Activated CD4-positive, alpha-beta T cell treated with anti-CD3 and anti-CD28 coated beads for 36 hours (primary cell): ENCODE results near the gene AHNAK. TPM values are rescaled to one million over a fixed set of nuclear protein-coding genes. Genes with fewer than 3 reads are reported as not detected.

Source experiments
- ATAC-seq: fragments of 200-7000 bp; cut with Tn5 transposase; one replicate; pipeline ENCODE4 v1.10.0; 2021; ENCODE audit warnings: mild to moderate bottlenecking, moderate library complexity
- CTCF ChIA-PET: fragments of 350-600 bp; sonication (Branson Sonifier 250); formaldehyde crosslinking; loops from one replicate; lab custom pipeline; 2021; ENCODE audit warnings: antibody characterized with exemption; lab: Charles Lee
- POLR2A ChIA-PET: fragments of 350-600 bp; sonication (Branson Sonifier 250); formaldehyde crosslinking; loops from one replicate; lab custom pipeline; 2021; ENCODE audit warnings: antibody characterized with exemption, inconsistent platforms; lab: Charles Lee
- DNase-seq: peaks from one replicate; pipeline ENCODE4 v3.0.0-alpha.2; 2020
- H3K27ac Mint-ChIP-seq: one replicate; pipeline ENCODE4 v1.8.0; 2021; ENCODE audit warnings: mixed read lengths
- H3K27me3 Mint-ChIP-seq: one replicate; pipeline ENCODE4 v1.8.0; 2021; ENCODE audit warnings: mixed read lengths
- H3K36me3 Mint-ChIP-seq: one replicate; pipeline ENCODE4 v1.8.0; 2021; ENCODE audit warnings: low read depth, mixed read lengths
- H3K4me1 Mint-ChIP-seq: one replicate; pipeline ENCODE4 v1.8.0; 2021; ENCODE audit warnings: mixed read lengths
- H3K4me3 Mint-ChIP-seq: one replicate; pipeline ENCODE4 v1.8.0; 2021; ENCODE audit warnings: mild to moderate bottlenecking, moderate library complexity, mixed read lengths
- H3K9me3 Mint-ChIP-seq: one replicate; pipeline ENCODE4 v1.8.0; 2021; ENCODE audit warnings: low read depth, mixed read lengths
- intact Hi-C, 2 experiments: fragments of 100-400 bp; cut with DNase I in 1 of 2; cut with micrococcal nuclease in 1 of 2; formaldehyde crosslinking; loops; one replicate each; pipeline versions ENCODE4 v1.14.2 to v1.15.1; 2022 to 2024; cut with DNase I, micrococcal nuclease
- total RNA-seq, 2 experiments: library from RNA; stranded (reverse); gene quantifications; one replicate each; pipeline ENCODE4 v1.2.3, GENCODE V29; 2021

The AHNAK gene
- total RNA-seq, 2 experiments from 2014 or later, result 47.3 to 54.7 TPM

- H3K27me3 Mint-ChIP-seq, result no peaks in the 10 kb centered on the region
- intact Hi-C loops, result loop anchor here (10.0 kb wide), 2 partner anchors 296 to 466 kb away; no protein-coding TSS in a partner anchor
- no peak overlapping the region for H3K27ac Mint-ChIP-seq
- ATAC-seq (no peak), DNase-seq (no peak)
- H3K9me3 Mint-ChIP-seq, result no peaks in the 10 kb centered on the region
- POLR2A ChIA-PET, result no interaction called here
- peaks cover 26% of the 10 kb centered on the region for H3K4me1 Mint-ChIP-seq
- H3K4me3 Mint-ChIP-seq, result no peak overlapping the region
- CTCF ChIA-PET, result interaction anchor here (0.6 to 2.3 kb wide), 3 partner anchors 20 to 145 kb away, joined by 3 to 8 read pairs (median 3); no protein-coding TSS in a partner anchor
- no peaks in the 10 kb centered on the region for H3K36me3 Mint-ChIP-seq
Observed at GRCh38 chr11:62398011-62398994, 148.3 kb downstream of the AHNAK start.

- ATAC-seq (no peak), DNase-seq (no peak)
- CTCF ChIA-PET, result interaction anchor here (0.6 to 4.1 kb wide), 18 partner anchors 10 to 419 kb away, joined by 3 to 25 read pairs (median 4); no protein-coding TSS in a partner anchor
- Mint-ChIP-seq H3K27ac (no peak overlapping the region), H3K9me3 (no peaks in the 10 kb centered on the region), H3K4me1 (peaks cover 12% of the 10 kb centered on the region), H3K36me3 (no peaks in the 10 kb centered on the region), H3K4me3 (no peak overlapping the region), H3K27me3 (no peaks in the 10 kb centered on the region)
- intact Hi-C loops, result loop anchor here (1.0 to 10.0 kb wide), 3 partner anchors 298 to 469 kb away; no protein-coding TSS in a partner anchor
- POLR2A ChIA-PET, result interaction anchor here (0.6 kb wide), 1 partner anchor 83 kb away, joined by 3 read pairs; no protein-coding TSS in a partner anchor
Observed at GRCh38 chr11:62395885-62396551, 150.6 kb downstream of the AHNAK start.

- H3K9me3 Mint-ChIP-seq, result no peaks in the 10 kb centered on the region
- peak; percentile 91 for ATAC-seq
- H3K36me3 Mint-ChIP-seq, result no peaks in the 10 kb centered on the region
- intact Hi-C loops, result loop anchor here (1.0 to 10.0 kb wide), 5 partner anchors 15 to 470 kb away; no protein-coding TSS in a partner anchor
- DNase-seq, result peak; percentile 55
- H3K4me3 Mint-ChIP-seq, result no peak overlapping the region
- peaks cover 12% of the 10 kb centered on the region for H3K4me1 Mint-ChIP-seq
- CTCF ChIA-PET, result interaction anchor here (0.5 to 4.1 kb wide), 41 partner anchors 9 to 922 kb away, joined by 3 to 25 read pairs (median 4); partner anchors contain the start of genes STX5, TUT1 and ZBTB3
- POLR2A ChIA-PET, result interaction anchor here (0.6 kb wide), 1 partner anchor 84 kb away, joined by 3 read pairs; no protein-coding TSS in a partner anchor
- no peak overlapping the region for H3K27ac Mint-ChIP-seq
- H3K27me3 Mint-ChIP-seq, result no peaks in the 10 kb centered on the region
Observed at GRCh38 chr11:62394825-62395538, 151.6 kb downstream of the AHNAK start.

GRCh38 chr11:62393735-62394134 is 152.9 kb downstream of the AHNAK start:
- no peaks in the 10 kb centered on the region for H3K27me3 Mint-ChIP-seq
- H3K27ac Mint-ChIP-seq, result no peak overlapping the region
- DNase-seq (no peak), ATAC-seq (no peak)
- ChIA-PET CTCF (interaction anchor here (0.7 to 4.1 kb wide), 7 partner anchors 12 to 146 kb away, joined by 3 to 25 read pairs (median 7); no protein-coding TSS in a partner anchor), POLR2A (no interaction called here)
- no peaks in the 10 kb centered on the region for H3K36me3 Mint-ChIP-seq
- H3K9me3 Mint-ChIP-seq, result no peaks in the 10 kb centered on the region
- H3K4me3 Mint-ChIP-seq, result no peak overlapping the region
- peaks cover 7% of the 10 kb centered on the region for H3K4me1 Mint-ChIP-seq
- intact Hi-C loops, result loop anchor here (1.0 to 10.0 kb wide), 4 partner anchors 13 to 471 kb away; no protein-coding TSS in a partner anchor

GRCh38 chr11:62393061-62393611 is 153.5 kb downstream of the AHNAK start:
- H3K9me3 Mint-ChIP-seq, result no peaks in the 10 kb centered on the region
- POLR2A ChIA-PET, result interaction anchor here (0.5 kb wide), 1 partner anchor 18 kb away, joined by 4 read pairs; no protein-coding TSS in a partner anchor
- peaks cover 7% of the 10 kb centered on the region for H3K4me1 Mint-ChIP-seq
- ATAC-seq (peak; percentile 68), DNase-seq (peak; percentile 30)
- CTCF ChIA-PET, result interaction anchor here (0.7 to 4.1 kb wide), 10 partner anchors 9 to 65 kb away, joined by 3 to 25 read pairs (median 4); no protein-coding TSS in a partner anchor
- H3K4me3 Mint-ChIP-seq, result no peak overlapping the region
- intact Hi-C loops, result loop anchor here (1.0 to 10.0 kb wide), 4 partner anchors 13 to 472 kb away; no protein-coding TSS in a partner anchor
- no peak overlapping the region for H3K27ac Mint-ChIP-seq
- no peaks in the 10 kb centered on the region for H3K27me3 Mint-ChIP-seq
- H3K36me3 Mint-ChIP-seq, result no peaks in the 10 kb centered on the region

- ChIA-PET CTCF (interaction anchor here (0.8 to 4.1 kb wide), 4 partner anchors 10 to 54 kb away, joined by 3 to 25 read pairs (median 4); no protein-coding TSS in a partner anchor), POLR2A (no interaction called here)
- no peak for DNase-seq
- H3K9me3 Mint-ChIP-seq, result no peaks in the 10 kb centered on the region
- peaks cover 8% of the 10 kb centered on the region for H3K4me1 Mint-ChIP-seq
- intact Hi-C loops, result loop anchor here (5.0 to 10.0 kb wide), 3 partner anchors 150 to 472 kb away; no protein-coding TSS in a partner anchor
- H3K4me3 Mint-ChIP-seq, result no peak overlapping the region
- H3K27ac Mint-ChIP-seq, result no peak overlapping the region
- H3K36me3 Mint-ChIP-seq, result no peaks in the 10 kb centered on the region
- no peaks in the 10 kb centered on the region for H3K27me3 Mint-ChIP-seq
- ATAC-seq, result no peak
Observed at GRCh38 chr11:62392506-62392905, 154.1 kb downstream of the AHNAK start.

- intact Hi-C loops, result loop anchor here (5.0 to 10.0 kb wide), 3 partner anchors 150 to 473 kb away; no protein-coding TSS in a partner anchor
- Mint-ChIP-seq H3K36me3 (no peaks in the 10 kb centered on the region), H3K27me3 (no peaks in the 10 kb centered on the region), H3K4me1 (peaks cover 14% of the 10 kb centered on the region), H3K9me3 (no peaks in the 10 kb centered on the region), H3K27ac (no peak overlapping the region), H3K4me3 (no peak overlapping the region)
- ChIA-PET POLR2A (no interaction called here), CTCF (interaction anchor here (4.1 kb wide), 1 partner anchor 33 kb away, joined by 25 read pairs; no protein-coding TSS in a partner anchor)
- DNase-seq, result no peak
- ATAC-seq, result no peak
Observed at GRCh38 chr11:62391642-62392425, 154.8 kb downstream of the AHNAK start.

- Mint-ChIP-seq H3K4me1 (peaks cover 14% of the 10 kb centered on the region), H3K9me3 (no peaks in the 10 kb centered on the region), H3K27ac (no peak overlapping the region), H3K36me3 (no peaks in the 10 kb centered on the region), H3K27me3 (no peaks in the 10 kb centered on the region), H3K4me3 (no peak overlapping the region)
- intact Hi-C loops, result loop anchor here (5.0 to 10.0 kb wide), 3 partner anchors 152 to 474 kb away; no protein-coding TSS in a partner anchor
- DNase-seq (no peak), ATAC-seq (no peak)
- ChIA-PET CTCF (interaction anchor here (0.6 to 1.6 kb wide), 8 partner anchors 10 to 1017 kb away, joined by 3 to 6 read pairs (median 3); no protein-coding TSS in a partner anchor), POLR2A (no interaction called here)
Observed at GRCh38 chr11:62390722-62391121, 155.9 kb downstream of the AHNAK start.

- ATAC-seq (no peak), DNase-seq (no peak)
- Mint-ChIP-seq H3K4me3 (no peak overlapping the region), H3K27ac (no peak overlapping the region), H3K9me3 (no peaks in the 10 kb centered on the region), H3K36me3 (no peaks in the 10 kb centered on the region), H3K4me1 (peaks cover 14% of the 10 kb centered on the region), H3K27me3 (no peaks in the 10 kb centered on the region)
- intact Hi-C loops, result loop anchor here (5.0 to 10.0 kb wide), 3 partner anchors 152 to 475 kb away; no protein-coding TSS in a partner anchor
- CTCF ChIA-PET, result interaction anchor here (0.5 to 1.6 kb wide), 7 partner anchors 11 to 314 kb away, joined by 3 to 6 read pairs (median 3); no protein-coding TSS in a partner anchor
- POLR2A ChIA-PET, result no interaction called here
Observed at GRCh38 chr11:62390237-62390636, 156.4 kb downstream of the AHNAK start.
